Keratinocyte (primary cell): ENCODE data around the gene SLC9A2. TPM values are rescaled to one million over a fixed set of nuclear protein-coding genes. Genes with fewer than 3 reads are reported as not detected.

Experiments
- DNase-seq: peaks from one replicate; pipeline ENCODE4 v3.0.0-alpha.2; 2011; ENCODE audit warnings: low read depth, missing footprints, low spot score
- FAIRE-seq: peaks from 2 replicates; lab custom pipeline; 2011; peaks lifted over from hg19 to GRCh38; lab: Jason Lieb, UNC
- H2AFZ ChIP-seq: 2 replicates; pipeline ENCODE4 v1.6.0; 2012; ENCODE audit warnings: low read length, control low read depth, inconsistent platforms; ENCODE audit not compliant: control insufficient read depth
- H3K27ac ChIP-seq: 2 replicates; pipeline ENCODE4 v1.5.1; 2011; ENCODE audit warnings: low read length; ENCODE audit not compliant: control insufficient read depth, insufficient read depth
- H3K27me3 ChIP-seq: 3 replicates; pipeline ENCODE4 v1.6.0; 2011; ENCODE audit warnings: low read length; ENCODE audit not compliant: control insufficient read depth, insufficient read depth; ENCODE audit errors: extremely low read depth
- H3K36me3 ChIP-seq, 2 experiments: 2 replicates in 1 of 2; 3 replicates in 1 of 2; pipeline ENCODE4 v1.5.1; 2011; ENCODE audit warnings: low read length in 2 of 2, mild to moderate bottlenecking in 1 of 2; ENCODE audit not compliant: control insufficient read depth in 2 of 2, insufficient read depth in 2 of 2; ENCODE audit errors: extremely low read depth in 1 of 2
- H3K4me1 ChIP-seq: 3 replicates; pipeline ENCODE4 v1.5.1; 2011; ENCODE audit warnings: low read length; ENCODE audit not compliant: control insufficient read depth, insufficient read depth; ENCODE audit errors: extremely low read depth
- H3K4me2 ChIP-seq: 3 replicates; pipeline ENCODE4 v1.6.0; 2011; ENCODE audit warnings: low read depth, low read length; ENCODE audit not compliant: control insufficient read depth, insufficient read depth; ENCODE audit errors: extremely low read depth
- H3K4me3 ChIP-seq, 3 experiments: fragments of 200-600 bp in 1 of 3; sonication (generic) in 1 of 3; 2 replicates in 2 of 3; 3 replicates in 1 of 3; pipeline ENCODE4 v1.5.1; 2011 to 2016; ENCODE audit warnings: low read length in 3 of 3, mild to moderate bottlenecking in 3 of 3, control low read depth in 2 of 3, inconsistent platforms in 1 of 3, low read depth in 1 of 3, mixed read lengths in 1 of 3, mixed run types in 1 of 3, moderate library complexity in 1 of 3; ENCODE audit not compliant: control insufficient read depth in 2 of 3, insufficient read depth in 2 of 3; ENCODE audit errors: extremely low read depth in 1 of 3
- H3K79me2 ChIP-seq: 2 replicates; pipeline ENCODE4 v1.6.0; 2012; ENCODE audit warnings: low read length; ENCODE audit not compliant: control insufficient read depth, insufficient read depth
- H3K9ac ChIP-seq: 3 replicates; pipeline ENCODE4 v1.6.0; 2011; ENCODE audit warnings: low read length; ENCODE audit not compliant: control insufficient read depth, insufficient read depth; ENCODE audit errors: extremely low read depth
- H3K9me1 ChIP-seq: 3 replicates; pipeline ENCODE4 v1.6.0; 2011; ENCODE audit warnings: low read length; ENCODE audit not compliant: control insufficient read depth, insufficient read depth; ENCODE audit errors: extremely low read depth
- H3K9me3 ChIP-seq: 2 replicates; pipeline ENCODE4 v1.5.1; 2012; ENCODE audit warnings: low read depth, low read length; ENCODE audit not compliant: control insufficient read depth
- H4K20me1 ChIP-seq: 3 replicates; pipeline ENCODE4 v1.6.0; 2011; ENCODE audit warnings: low read length; ENCODE audit not compliant: control insufficient read depth, insufficient read depth; ENCODE audit errors: extremely low read depth
- EZH2 ChIP-seq: IDR thresholded peaks from one replicate; pipeline ENCODE4 v1.6.1; 2012; ENCODE audit warnings: inconsistent platforms, mild to moderate bottlenecking, low read length, moderate library complexity
- dilution Hi-C: fragments of 300-500 bp; cut with MboI; formaldehyde crosslinking; loops from one replicate; pipeline ENCODE4 v1.7.0; 2020; ENCODE audit warnings: low sequenced_read_pairs; ENCODE audit not compliant: extremely low pct_ligation_motif_present
- polyA plus RNA-seq, 5 experiments: library from polyadenylated mRNA; depleted of rRNA in 3 of 5; stranded (reverse) in 3 of 5; stranded (forward) in 1 of 5; unstranded in 1 of 5; fragments of >200 nt; gene quantifications; 1 replicate in 1 of 5; 2 replicates in 3 of 5; 3 replicates in 1 of 5; pipeline versions ENCODE4 v1.2.1 to v1.2.3, GENCODE V29; 2011 to 2012; ENCODE audit warnings: missing spikeins in 2 of 5, low read depth in 1 of 5, low replicate concordance in 1 of 5
- TF ChIP-seq, protein P1 (sequence below), 3 experiments: IDR thresholded peaks in 1 of 3; conservative IDR thresholded peaks in 1 of 3; optimal IDR thresholded peaks in 1 of 3; 2 replicates in 2 of 3; 3 replicates in 1 of 3; pipeline versions ENCODE3 to v1.5.1; 2011; ENCODE audit warnings: low read length in 3 of 3, mild to moderate bottlenecking in 3 of 3, moderate library complexity in 2 of 3, control low read depth in 1 of 3, inconsistent platforms in 1 of 3; ENCODE audit not compliant: insufficient read depth in 2 of 3; ENCODE audit errors: extremely low read depth in 1 of 3

The SLC9A2 gene
- polyA plus RNA-seq, 1 donor (not counting 4 experiments of a cell fraction or from before 2014, with no cell fraction given), result 0.13 TPM

GRCh38 chr2:102615620-102616436 is 3.5 kb upstream of the SLC9A2 start:
- Histone ChIP-seq H3K9me1 (no peaks in the 10 kb centered on the region), H3K36me3 (no peaks in the 10 kb centered on the region), H3K27me3 (peaks cover 38% of the 10 kb centered on the region), H2AFZ (no peak overlapping the region), H3K9me3 (no peaks in the 10 kb centered on the region), H3K4me3 (no peak overlapping the region), H3K9ac (no peak overlapping the region), H3K79me2 (no peaks in the 10 kb centered on the region), H3K4me2 (no peak overlapping the region), H4K20me1 (no peaks in the 10 kb centered on the region), H3K27ac (no peak overlapping the region), H3K4me1 (peaks cover 6% of the 10 kb centered on the region)
- FAIRE-seq (peak; percentile 73), DNase-seq (no peak)
- dilution Hi-C loops, result no loop called here
- TF ChIP-seq, protein P1, sequence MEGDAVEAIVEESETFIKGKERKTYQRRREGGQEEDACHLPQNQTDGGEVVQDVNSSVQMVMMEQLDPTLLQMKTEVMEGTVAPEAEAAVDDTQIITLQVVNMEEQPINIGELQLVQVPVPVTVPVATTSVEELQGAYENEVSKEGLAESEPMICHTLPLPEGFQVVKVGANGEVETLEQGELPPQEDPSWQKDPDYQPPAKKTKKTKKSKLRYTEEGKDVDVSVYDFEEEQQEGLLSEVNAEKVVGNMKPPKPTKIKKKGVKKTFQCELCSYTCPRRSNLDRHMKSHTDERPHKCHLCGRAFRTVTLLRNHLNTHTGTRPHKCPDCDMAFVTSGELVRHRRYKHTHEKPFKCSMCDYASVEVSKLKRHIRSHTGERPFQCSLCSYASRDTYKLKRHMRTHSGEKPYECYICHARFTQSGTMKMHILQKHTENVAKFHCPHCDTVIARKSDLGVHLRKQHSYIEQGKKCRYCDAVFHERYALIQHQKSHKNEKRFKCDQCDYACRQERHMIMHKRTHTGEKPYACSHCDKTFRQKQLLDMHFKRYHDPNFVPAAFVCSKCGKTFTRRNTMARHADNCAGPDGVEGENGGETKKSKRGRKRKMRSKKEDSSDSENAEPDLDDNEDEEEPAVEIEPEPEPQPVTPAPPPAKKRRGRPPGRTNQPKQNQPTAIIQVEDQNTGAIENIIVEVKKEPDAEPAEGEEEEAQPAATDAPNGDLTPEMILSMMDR (optimal IDR thresholded peaks at IDR 0.05 in 1 of 3, IDR thresholded peaks at IDR 0.05 in 1 of 3, conservative IDR thresholded peaks at IDR 0.05 in 1 of 3; ENCODE audit: extremely low read depth in 1 of 3, insufficient read depth in 2 of 3, low read length in 3 of 3), result peak; percentile 94 to 98 (median 95)
- no peak for TF ChIP-seq EZH2

GRCh38 chr2:102618452-102619413 is 620 bp upstream of the SLC9A2 start:
- Histone ChIP-seq H4K20me1 (no peaks in the 10 kb centered on the region), H3K9me1 (no peaks in the 10 kb centered on the region), H3K4me3 (peak overlapping the region; percentile 38 to 57 (median 50)), H3K9me3 (no peaks in the 10 kb centered on the region), H3K27ac (no peak overlapping the region), H2AFZ (peak overlapping the region; percentile 10), H3K4me1 (peaks cover 6% of the 10 kb centered on the region), H3K27me3 (peaks cover 46% of the 10 kb centered on the region), H3K36me3 (no peaks in the 10 kb centered on the region), H3K9ac (no peak overlapping the region), H3K79me2 (no peaks in the 10 kb centered on the region), H3K4me2 (peak overlapping the region; percentile 75)
- FAIRE-seq, result no peak
- TF ChIP-seq, protein P1 (optimal IDR thresholded peaks at IDR 0.05 in 1 of 3, IDR thresholded peaks at IDR 0.05 in 1 of 3, conservative IDR thresholded peaks at IDR 0.05 in 1 of 3; ENCODE audit: extremely low read depth in 1 of 3, insufficient read depth in 2 of 3, low read length in 3 of 3), result peak in 1 of 3 experiments; percentile 0
- TF ChIP-seq EZH2, result no peak
- dilution Hi-C loops, result no loop called here
- no peak for DNase-seq
